GM18499 (cell line): Measurements from ENCODE around the gene ETF1.

Source experiments
- ATAC-seq: cut with Tn5 transposase; IDR thresholded peaks from one replicate; pipeline ENCODE4 v1.9.1; 2021; ENCODE audit warnings: moderate number of reproducible peaks; ENCODE audit not compliant: insufficient read depth, unreplicated experiment

ETF1 gene

DNA sequence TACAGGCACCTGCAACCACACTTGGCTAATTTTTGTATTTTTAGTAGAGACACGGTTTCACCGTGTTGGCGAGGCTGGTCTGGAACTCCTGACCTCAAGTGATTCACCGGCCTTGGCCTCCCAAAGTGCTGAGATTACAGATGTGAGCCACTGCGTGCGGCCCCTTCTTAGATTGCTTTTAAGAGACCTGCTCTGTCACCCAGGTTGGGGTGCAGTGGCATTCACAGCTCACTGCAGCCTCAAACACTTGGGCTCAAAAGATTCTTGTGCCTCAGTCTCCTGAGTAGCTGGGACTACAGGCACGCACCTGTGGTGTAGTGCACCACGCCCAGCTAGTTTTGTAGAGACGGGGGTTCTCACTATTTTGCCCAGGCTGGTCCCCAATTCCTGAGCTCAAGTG lies 21.2 kb upstream of the ETF1 start:
- ATAC-seq, result no peak

- no peak for ATAC-seq
Observed at GRCh38 chr5:138563340-138564118, 20.5 kb upstream of the ETF1 start.

GRCh38 chr5:138560971-138561370 lies 17.9 kb upstream of the ETF1 start:
- no peak for ATAC-seq

- ATAC-seq, result no peak
Observed at GRCh38 chr5:138559937-138560336, 16.9 kb upstream of the ETF1 start.

- ATAC-seq, result no peak
Observed at GRCh38 chr5:138557677-138558076, 14.6 kb upstream of the ETF1 start.

DNA sequence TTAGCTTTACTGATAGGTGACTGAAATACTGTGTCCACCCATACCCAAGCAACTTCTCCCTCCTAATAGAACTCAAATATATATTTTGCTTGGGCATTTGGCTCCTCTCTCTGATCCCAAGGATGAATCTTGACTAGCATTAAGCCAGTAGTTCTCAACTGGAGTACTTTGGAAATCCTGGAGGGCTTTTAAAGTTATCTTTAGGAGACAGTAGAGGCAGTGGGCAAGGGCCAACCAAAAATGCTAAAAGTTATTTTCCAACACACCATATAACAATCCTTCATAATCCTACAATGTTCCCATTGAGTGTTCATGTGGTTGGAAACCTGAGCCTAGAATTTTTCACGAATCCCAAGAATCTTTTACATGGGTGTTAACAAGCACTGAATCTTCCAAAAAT lies 11.1 kb upstream of the ETF1 start:
- no peak for ATAC-seq

DNA sequence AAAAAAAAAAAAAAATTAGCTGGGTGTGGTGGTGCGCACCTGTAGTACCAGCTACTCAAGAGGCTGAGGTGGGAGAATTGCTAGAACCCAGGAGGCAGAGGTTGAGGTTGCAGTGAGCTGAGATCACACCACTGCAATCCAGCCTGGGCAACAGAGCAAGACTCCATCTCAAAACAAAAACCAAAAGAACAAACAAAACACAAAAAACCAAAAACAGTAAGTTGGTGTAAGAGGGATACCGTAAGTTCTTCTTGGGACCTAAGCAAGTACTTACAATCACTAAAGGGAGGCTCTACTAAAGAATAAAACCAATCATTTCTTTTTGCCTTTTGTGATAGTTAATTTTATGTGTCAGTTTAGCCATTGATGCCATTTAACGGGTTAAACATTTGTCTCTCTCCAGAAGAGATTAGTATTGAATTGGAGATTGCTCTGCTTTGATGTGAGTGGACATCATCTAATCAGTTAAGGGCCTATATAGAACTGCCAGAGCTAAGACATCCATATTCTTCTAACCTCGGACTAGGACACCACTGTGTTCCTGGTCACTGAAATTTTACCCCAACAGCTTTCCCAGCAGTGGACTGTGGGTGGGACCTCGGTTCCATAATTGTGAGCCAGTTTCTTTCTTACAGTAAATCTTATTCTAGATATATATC lies 10.5 kb upstream of the ETF1 start:
- no peak for ATAC-seq

DNA sequence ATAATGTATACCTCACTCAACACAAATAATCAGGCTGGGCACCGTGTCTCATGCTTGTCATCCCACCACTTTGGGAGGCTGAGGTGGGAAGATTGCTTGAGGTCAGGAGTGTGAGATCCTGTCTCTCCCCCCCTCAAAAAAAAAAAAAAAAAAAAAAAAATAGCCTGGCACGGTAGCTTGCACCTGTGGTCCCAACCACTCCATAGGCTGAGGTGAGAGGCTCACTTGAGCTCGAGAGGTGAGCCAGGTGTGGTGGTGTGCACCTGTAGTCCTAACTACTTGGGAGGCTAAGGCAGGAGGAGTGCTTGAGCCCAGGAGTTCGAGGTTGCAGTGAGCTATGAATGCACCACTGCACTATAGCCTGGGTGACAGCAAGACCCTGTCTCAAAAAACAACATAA lies 9.6 kb upstream of the ETF1 start:
- no peak for ATAC-seq

- no peak for ATAC-seq
Observed at GRCh38 chr5:138549414-138549813, 6.4 kb upstream of the ETF1 start.

DNA sequence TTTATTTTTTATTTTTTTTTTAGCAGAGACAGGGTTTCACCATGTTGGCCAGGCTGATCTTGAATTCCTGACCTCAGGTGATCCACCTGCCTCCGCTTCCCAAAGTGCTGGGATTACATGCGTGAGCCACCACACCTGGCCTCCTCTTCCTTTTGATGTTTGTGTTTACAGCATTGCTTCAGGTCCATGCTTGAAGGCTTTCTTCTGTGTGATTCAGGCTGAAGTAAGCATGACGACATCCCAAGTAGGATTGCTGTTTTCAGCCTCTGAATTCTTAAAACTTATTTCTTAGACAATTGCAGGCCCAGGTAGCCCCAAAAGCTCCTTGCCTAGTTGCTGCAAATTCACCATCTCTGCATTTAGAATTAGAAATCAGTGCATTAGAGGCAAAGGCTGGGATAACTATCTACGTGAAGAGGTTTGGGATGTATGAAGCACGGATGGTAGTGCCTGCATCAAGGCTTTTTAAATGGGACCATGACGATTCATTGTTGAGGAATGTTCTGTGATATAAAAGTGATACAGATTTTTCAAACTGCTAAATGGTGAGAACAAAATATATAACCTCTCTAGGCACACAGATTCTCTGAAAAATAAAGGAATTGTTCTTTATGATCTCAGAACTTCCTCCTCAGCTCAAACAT lies 3.0 kb upstream of the ETF1 start:
- ATAC-seq, result no peak

- no peak for ATAC-seq
Observed at GRCh38 chr5:138544181-138545134, 1.4 kb upstream of the ETF1 start.

- peak; percentile 19 for ATAC-seq
Observed at GRCh38 chr5:138543730-138544104, 681 bp upstream of the ETF1 start.

GRCh38 chr5:138542180-138542955 lies 668 bp downstream of the ETF1 start:
- no peak for ATAC-seq

DNA sequence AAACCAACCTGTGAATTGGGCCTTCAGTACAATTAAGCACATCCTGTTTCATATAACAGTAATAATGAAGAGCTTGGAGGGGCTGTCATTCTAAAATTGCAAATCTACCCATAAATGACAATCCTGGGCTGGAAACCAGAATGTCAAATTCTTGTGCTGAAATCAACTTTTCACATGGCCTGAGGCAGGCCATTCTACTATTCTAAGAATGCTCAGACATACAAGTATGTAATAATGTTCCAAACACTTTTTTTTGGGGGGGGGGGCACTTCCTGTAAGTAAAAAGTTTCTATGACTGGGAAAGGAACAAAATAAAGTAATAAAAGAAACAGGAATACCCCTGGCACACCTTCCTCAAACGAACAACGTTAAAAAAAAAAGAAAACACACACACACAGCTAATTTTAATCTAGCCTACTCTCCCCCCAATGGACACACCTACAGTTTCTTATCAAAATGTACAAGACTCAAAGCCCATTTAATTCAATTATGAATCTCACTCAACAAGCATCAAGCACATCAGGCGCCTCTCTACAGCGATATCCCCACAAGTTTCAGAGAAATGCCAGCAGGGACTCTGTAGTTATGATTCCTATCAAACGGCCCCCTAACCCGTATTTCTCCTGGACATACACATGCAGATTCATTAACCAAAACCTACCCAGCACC lies 1.4 kb downstream of the ETF1 start:
- no peak for ATAC-seq

DNA sequence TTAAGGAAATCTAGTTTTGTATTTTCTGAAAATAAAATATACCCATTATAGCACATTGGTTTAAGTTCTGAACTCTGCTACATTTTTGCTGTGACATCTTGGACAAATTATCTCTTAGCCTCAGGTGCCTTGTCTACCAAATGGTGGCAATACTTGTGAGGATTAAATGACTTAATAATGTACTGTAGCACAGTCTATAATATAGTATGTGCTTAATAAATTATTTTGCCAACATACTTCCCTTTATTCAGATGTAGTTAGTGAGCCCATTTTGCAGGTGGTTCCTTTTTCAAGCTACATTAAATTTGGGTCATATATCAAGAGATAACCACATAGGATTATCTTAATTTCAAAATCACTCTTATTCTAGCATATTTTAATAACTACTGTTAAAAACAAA lies 3.2 kb downstream of the ETF1 start:
- ATAC-seq, result no peak

DNA sequence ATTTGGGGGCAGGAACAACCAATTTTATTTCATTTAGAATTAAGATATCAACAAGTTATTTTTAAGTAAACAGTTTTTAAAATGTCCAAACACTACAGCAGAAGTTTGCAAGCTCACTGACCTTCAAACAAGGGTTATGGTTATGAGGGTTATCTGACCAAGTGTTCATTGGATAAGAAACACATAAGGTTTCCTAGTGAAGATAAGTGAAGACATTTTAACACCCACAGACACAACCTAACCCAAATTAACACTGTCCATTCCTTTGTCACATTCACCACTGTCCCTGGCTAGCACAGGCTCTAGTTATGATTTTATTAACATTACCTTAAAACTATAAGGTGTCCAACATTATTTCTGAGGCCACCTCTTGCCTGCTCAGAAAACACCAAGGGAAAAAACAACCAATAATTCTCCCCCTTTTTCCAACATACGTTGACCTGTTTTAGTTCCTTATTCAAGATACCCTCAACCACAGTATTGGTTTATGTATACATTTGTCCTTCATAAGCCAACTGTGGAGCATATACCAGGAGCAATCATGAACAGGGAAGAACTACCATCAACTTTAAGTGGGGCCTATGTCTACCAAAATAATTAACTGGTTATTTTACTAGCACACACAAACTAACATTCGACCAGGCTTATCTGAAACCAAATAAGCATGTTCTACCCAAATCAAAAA lies 4.0 kb downstream of the ETF1 start:
- ATAC-seq, result no peak

DNA sequence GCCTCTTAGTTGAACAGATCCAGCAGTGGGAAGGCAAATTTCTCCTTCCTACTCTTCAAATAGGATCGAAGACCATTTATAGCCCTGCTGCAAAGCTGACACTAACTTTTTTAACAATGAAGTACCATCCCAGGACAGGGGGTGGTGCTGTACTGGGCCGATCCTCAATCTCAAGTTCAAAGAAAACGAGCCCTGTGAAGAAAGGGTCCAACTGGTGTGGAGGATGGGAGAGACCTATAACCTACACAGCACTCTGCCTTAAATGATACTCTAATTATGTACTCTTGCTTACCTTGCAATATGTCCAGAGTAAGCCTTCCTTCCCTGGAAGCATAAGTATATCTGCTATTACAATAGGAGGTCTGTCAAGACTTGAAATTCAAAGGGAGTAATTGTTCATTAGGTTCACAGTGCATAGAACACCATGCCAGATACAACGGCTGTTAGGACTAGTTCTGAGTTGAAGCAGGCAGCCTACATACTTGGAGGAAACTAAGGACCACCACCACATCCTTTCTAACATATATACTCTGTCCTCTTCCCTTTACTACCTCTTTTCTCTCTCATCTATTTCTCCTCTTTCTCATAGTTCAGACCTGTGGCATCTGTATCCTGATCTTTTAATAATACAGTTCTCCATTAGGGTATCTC lies 6.2 kb downstream of the ETF1 start:
- ATAC-seq, result no peak

GRCh38 chr5:138536215-138536614 lies 6.8 kb downstream of the ETF1 start:
- no peak for ATAC-seq
